ENCODE results near the gene TSPO.

The TSPO gene

DNA sequence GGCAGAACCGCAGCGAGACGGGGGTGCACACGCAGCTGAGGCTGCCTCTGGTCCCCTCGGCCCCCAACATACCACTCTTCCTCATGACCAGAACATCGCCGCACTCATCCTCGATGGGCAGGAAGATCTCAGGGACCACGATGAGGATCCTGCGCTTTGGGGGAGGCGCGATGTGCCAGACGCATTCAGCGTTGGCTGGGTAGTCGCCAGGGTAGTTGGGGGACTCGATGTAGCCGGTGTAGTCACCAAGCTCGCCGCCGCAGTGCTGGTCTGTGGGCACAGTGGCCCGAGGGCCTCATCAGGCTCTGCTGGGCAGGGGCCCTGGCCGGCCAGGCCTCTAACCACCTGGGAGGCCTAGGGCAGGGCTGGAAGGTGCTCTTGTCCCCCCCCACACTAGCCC, 58.6 kb downstream of the TSPO start:
- TF ChIP-seq CTCF (IDR thresholded peaks at IDR 0.05; ENCODE audit: low read depth, low read length), result no peak
- Histone ChIP-seq H3K36me3 (no peaks in the 10 kb centered on the region), H3K27me3 (ENCODE audit: insufficient read depth, low read depth, severe bottlenecking) (no peaks in the 10 kb centered on the region), H3K9me3 (ENCODE audit: severe bottlenecking) (no peaks in the 10 kb centered on the region), H3K27ac (no peak overlapping the region), H3K4me3 (ENCODE audit: low read depth, low read length) (no peak overlapping the region)
- DNase-seq, result no peak

GRCh38 chr22:43210631-43211515, 59.5 kb downstream of the TSPO start:
- Histone ChIP-seq H3K9me3 (ENCODE audit: severe bottlenecking) (no peaks in the 10 kb centered on the region), H3K4me3 (ENCODE audit: low read depth, low read length) (no peak overlapping the region), H3K27ac (no peak overlapping the region), H3K36me3 (no peaks in the 10 kb centered on the region), H3K27me3 (ENCODE audit: insufficient read depth, low read depth, severe bottlenecking) (no peaks in the 10 kb centered on the region)
- no peak for TF ChIP-seq CTCF (IDR thresholded peaks at IDR 0.05; ENCODE audit: low read depth, low read length)
- DNase-seq, result no peak

GRCh38 chr22:43211941-43212433, 60.6 kb downstream of the TSPO start:
- Histone ChIP-seq H3K27me3 (ENCODE audit: insufficient read depth, low read depth, severe bottlenecking) (no peaks in the 10 kb centered on the region), H3K36me3 (no peaks in the 10 kb centered on the region), H3K27ac (no peak overlapping the region), H3K4me3 (ENCODE audit: low read depth, low read length) (no peak overlapping the region), H3K9me3 (ENCODE audit: severe bottlenecking) (no peaks in the 10 kb centered on the region)
- DNase-seq, result no peak
- no peak for TF ChIP-seq CTCF (IDR thresholded peaks at IDR 0.05; ENCODE audit: low read depth, low read length)

GRCh38 chr22:43212434-43212952, 61.1 kb downstream of the TSPO start:
- Histone ChIP-seq H3K27me3 (ENCODE audit: insufficient read depth, low read depth, severe bottlenecking) (no peaks in the 10 kb centered on the region), H3K4me3 (ENCODE audit: low read depth, low read length) (no peak overlapping the region), H3K27ac (no peak overlapping the region), H3K9me3 (ENCODE audit: severe bottlenecking) (no peaks in the 10 kb centered on the region), H3K36me3 (no peaks in the 10 kb centered on the region)
- no peak for TF ChIP-seq CTCF (IDR thresholded peaks at IDR 0.05; ENCODE audit: low read depth, low read length)
- DNase-seq, result no peak

All from WERI-Rb-1 (cell line).